Measurements from ENCODE around the gene PACS1.

PACS1 gene

DNA sequence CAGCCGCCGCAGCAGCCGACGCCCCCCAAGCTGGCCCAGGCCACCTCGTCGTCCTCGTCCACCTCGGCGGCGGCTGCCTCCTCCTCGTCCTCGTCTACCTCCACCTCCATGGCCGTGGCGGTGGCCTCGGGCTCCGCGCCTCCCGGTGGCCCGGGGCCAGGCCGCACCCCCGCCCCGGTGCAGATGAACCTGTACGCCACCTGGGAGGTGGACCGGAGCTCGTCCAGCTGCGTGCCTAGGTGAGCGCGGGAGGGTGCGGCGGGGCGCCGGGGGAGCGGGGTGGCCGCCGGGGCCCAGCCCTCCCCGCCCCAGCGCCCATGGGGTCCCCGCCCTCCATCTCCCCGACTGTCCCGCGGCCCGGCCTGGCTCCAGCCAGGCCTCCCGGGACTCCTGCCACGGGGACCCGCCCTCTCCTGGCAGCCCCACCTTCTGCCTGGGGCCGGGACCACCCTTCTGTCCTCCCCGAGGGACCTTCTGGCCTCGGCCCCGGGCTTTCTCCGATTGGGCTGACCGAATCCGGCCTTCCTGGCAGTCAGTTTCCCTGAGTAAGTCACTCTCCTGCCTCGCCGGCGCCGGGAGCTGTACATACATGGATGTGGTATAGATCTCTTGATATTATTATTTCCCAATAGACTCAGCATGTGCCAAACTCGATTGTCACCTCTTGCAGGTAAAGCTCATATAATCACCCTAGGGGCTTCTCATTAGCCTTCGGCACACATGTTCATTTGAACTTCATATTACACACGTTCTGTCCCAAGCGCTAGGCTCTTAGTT lies 720 bp downstream of the PACS1 start:
- no peak for DNase-seq (ENCODE audit: extremely low read depth, low read depth)
- TF ChIP-seq, protein P1, sequence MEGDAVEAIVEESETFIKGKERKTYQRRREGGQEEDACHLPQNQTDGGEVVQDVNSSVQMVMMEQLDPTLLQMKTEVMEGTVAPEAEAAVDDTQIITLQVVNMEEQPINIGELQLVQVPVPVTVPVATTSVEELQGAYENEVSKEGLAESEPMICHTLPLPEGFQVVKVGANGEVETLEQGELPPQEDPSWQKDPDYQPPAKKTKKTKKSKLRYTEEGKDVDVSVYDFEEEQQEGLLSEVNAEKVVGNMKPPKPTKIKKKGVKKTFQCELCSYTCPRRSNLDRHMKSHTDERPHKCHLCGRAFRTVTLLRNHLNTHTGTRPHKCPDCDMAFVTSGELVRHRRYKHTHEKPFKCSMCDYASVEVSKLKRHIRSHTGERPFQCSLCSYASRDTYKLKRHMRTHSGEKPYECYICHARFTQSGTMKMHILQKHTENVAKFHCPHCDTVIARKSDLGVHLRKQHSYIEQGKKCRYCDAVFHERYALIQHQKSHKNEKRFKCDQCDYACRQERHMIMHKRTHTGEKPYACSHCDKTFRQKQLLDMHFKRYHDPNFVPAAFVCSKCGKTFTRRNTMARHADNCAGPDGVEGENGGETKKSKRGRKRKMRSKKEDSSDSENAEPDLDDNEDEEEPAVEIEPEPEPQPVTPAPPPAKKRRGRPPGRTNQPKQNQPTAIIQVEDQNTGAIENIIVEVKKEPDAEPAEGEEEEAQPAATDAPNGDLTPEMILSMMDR (IDR thresholded peaks at IDR 0.05; ENCODE audit: low read depth, low read length), result no peak

DNA sequence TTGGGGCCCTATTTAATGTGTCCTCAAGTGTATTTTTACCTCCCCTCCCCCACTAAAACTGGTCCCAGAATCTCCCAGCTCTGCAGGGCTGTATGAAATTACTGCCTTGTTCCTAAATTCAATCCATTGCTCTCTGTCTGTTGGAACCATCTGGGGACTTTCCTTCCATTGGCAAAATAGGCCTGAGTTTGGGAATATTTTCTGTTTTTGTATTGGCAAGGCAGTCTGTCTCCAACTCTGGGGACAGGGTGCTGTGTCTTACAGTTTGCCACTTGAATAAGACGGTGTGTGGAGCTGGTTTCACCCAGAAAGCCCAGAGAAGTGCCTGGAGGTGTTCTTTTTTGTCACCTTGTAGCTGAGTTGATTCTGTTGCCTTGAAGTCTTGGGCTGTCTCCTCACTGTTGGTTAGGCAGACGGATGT lies 1.3 kb downstream of the PACS1 start:
- TF ChIP-seq, protein P1 (IDR thresholded peaks at IDR 0.05; ENCODE audit: low read depth, low read length), result no peak

DNA sequence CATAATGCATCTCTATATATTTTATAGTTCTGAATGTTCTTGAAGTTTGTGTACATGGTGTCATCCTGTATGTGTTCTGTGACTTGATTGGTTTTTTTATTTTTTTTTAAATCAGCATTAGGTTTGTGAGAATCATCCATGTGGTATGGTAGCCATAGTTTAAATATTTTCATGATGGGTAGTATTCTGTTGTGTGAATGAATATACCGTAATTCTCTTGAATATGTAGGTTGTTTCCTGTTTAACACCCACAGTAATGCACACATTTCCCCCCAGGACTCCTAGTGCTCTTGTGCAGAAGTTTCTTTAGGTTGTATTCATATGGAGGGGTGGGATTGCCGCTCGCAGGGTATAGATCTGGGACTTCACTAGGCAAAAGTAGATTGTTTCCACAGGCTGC lies 2.0 kb downstream of the PACS1 start:
- no peak for DNase-seq (ENCODE audit: extremely low read depth, low read depth)
- TF ChIP-seq, protein P1 (IDR thresholded peaks at IDR 0.05; ENCODE audit: low read depth, low read length), result no peak

More for the DNA sequence above, 1.3 kb downstream of the PACS1 start:
- no peak for DNase-seq (ENCODE audit: extremely low read depth, low read depth)

DNA sequence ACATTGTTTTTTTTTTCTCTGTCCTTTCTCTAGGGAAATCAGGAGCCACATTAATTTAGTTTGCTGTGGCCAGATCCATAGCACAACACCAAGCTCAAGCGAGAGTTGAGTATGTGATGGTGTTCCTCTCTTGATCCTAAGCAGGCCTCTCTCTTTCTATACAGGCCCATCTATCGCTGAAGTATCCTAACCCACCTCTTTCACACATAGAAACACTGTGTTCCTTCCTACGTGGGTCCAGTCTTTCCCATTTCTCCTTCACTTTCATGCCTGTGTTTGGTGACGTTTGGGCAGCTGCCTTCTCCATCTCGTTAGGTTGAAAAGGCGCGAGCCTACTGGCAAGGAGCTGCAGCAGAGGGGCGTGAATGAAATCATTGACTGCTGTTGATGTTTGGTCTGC lies 2.4 kb downstream of the PACS1 start:
- TF ChIP-seq, protein P1 (IDR thresholded peaks at IDR 0.05; ENCODE audit: low read depth, low read length), result no peak
- no peak for DNase-seq (ENCODE audit: extremely low read depth, low read depth)

DNA sequence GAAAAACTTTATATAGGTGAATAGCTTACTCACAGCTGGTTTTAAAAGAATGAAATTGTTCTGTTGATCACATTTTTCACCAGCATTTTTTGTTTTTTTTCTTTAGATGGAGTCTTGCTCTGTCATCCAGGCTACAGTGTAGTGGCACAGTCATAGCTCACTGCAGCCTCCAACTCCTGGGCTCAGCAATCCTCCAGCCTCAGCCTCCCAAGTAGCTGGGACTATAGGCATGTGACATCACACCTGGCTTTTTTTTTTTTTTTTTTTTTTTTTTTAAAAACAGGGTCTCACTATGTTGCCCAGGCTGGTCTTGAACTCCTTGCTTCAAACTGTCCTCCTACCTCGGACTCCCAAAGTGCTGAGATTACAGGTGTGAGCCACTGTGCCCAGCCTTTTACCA lies 3.6 kb downstream of the PACS1 start:
- TF ChIP-seq, protein P1 (IDR thresholded peaks at IDR 0.05; ENCODE audit: low read depth, low read length), result no peak
- no peak for DNase-seq (ENCODE audit: extremely low read depth, low read depth)

DNA sequence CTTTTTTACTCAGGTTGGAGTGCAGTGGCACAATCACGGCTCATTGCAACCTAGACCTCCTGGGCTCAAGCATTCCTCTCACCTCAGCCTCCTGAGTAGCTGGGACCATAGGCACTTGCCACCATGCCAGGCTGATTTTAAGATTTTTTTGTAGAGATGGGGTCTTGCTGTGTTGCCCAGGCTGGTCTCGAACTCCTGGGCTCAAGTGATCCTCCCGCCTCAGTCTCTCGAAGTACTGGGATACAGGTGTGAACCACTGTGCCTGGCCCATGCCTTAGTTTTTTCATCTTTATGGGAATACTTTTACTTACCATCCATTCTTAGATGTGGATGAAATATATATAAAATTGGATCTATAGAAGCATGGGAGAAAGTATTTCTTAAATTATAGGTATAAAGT lies 5.2 kb downstream of the PACS1 start:
- TF ChIP-seq, protein P1 (IDR thresholded peaks at IDR 0.05; ENCODE audit: low read depth, low read length), result no peak
- no peak for DNase-seq (ENCODE audit: extremely low read depth, low read depth)

DNA sequence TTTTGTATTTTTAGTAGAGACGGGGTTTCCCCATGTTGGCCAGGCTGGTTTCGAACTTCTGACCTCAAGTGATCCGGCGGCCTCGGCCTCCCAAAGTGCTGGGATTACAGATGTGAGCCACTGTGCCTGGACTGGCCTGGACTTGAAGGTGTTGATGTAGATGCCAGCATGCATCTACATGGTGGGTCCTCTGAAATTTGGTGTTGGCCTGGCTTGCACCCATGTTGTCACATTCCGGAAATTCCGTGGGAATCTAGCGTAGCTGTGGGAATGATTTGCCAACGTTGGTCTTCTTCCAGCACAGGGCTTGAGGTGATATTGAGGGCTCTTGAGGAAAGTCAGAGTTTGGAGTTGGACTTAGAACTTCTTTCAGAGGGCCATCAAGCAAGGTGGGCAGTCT lies 6.5 kb downstream of the PACS1 start:
- TF ChIP-seq, protein P1 (IDR thresholded peaks at IDR 0.05; ENCODE audit: low read depth, low read length), result no peak
- no peak for DNase-seq (ENCODE audit: extremely low read depth, low read depth)
